ENCODE measurements around the gene SSH2.
"Not testable (repeated sequence)": the region's sequence is repeated elsewhere in the genome, so short reads cannot be mapped to it uniquely, and the experiment has no call there.

SSH2 gene

DNA sequence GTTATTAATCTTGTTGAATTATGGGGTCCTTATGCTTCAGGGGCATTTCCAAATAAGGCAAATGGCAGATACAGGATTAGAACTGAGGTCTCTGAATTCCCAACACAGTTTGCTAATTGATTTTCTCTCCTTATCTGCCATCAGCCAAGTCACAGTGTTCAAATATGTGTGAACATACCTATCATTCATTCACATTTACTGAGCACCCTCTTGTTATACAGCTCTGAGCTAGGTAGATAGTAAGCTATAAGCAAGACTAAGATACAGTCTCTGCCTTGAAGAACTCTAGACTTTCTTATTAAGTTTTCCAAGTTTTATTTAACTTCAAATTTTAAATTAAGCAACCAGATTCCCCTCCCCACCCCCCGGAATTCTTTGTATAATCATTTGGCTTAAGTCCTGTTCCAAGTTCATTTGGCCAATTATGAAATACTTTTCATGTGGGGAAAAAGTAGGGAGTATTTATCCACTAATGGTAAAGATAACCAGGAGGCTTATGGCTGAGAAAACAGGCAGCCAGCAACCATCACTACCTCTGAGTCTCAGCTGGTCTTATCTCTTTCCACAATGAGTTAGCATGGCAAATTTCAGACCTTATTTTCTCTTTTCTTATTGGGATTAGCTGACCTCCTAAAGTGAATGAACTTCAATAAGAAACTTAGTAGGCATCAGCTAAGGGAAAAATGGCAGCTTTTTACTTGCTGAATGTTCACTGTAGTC lies 275.9 kb downstream of the SSH2 start:
- DNase-seq: no peak

DNA sequence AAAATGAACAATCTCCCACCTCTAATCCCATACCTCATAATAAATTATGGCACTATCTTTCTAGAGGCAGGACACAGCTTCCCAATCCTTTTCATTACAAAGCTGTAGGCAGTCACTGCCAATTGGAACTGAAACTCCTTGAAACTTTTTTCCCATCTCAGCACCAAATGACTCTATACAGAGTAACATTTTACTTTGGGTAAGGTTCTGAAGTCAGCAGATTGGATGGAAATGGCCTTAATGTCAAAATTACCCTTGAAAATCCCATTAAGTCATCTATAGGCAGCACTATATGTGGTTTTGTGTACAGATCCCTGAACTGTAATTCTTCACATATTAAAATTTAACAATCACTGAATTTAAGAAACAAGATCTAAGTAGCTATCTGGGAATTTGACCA lies 277.1 kb downstream of the SSH2 start:
- no peak for DNase-seq

- not testable (repeated sequence) for DNase-seq
Measured at GRCh38 chr17:29651913-29652312, 278.1 kb downstream of the SSH2 start.

DNA sequence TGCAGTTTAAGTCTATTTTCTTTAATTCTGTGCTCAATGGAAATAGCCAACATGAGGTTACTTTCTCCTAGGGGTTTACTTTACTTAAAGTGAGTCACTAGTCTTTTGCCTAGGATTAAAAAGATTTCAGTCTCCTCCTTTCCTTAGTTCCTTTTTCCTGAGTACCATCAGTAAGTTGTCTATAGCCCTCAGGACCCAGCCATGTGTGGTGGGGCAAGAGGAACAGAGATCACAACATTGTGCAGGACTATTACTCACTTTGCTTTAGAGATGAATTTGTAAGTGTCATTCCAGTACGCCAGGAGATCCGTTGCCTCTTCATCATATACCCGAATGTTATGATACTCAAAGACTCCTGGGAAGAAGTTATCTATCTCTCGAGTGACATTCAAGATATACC lies 279.6 kb downstream of the SSH2 start:
- DNase-seq: no peak

DNA sequence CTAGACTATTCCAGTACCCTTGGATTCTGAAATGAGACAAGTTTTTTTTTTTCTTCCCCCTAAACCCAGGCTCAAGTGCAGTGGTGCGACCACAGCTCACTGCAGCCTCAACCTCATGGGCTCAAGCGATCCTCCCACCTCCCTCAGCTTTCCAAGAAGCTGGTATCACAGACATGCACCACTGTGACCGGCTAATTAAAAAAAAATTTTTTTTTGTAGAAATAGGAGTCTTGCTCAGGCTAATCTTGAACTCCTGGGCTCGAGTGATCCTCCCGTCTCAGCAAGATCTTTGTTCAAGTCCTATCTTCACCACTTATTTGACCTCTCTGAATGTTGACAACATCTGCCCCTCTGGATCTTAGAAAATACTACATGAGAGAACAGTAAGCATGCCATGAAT lies 280.7 kb downstream of the SSH2 start:
- DNase-seq: no peak

- DNase-seq: no peak
Measured at GRCh38 chr17:29648005-29648404, 282.0 kb downstream of the SSH2 start.

GRCh38 chr17:29645515-29646051 lies 284.4 kb downstream of the SSH2 start:
- DNase-seq: no peak

DNA sequence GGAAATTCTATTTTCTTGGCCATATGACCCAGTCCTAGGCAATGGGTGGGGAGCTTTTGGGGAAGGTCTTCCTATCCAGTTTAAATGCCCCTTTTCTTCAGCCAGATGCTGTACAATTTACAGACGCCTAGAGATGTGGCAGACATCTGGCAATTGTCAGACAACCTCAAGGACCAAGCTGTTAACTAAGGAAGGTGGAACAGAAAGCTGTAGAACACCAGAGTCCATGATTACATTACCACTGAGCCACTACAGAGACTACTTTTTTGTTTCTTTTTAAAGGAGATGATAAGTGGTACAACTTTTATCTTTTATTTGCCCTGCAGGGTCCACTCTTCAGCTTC lies 286.2 kb downstream of the SSH2 start:
- no peak for DNase-seq

GRCh38 chr17:29642171-29642611 lies 287.8 kb downstream of the SSH2 start:
- DNase-seq: no peak

- no peak for DNase-seq
Measured at GRCh38 chr17:29640981-29641642, 288.9 kb downstream of the SSH2 start.

GRCh38 chr17:29640413-29640812 lies 289.6 kb downstream of the SSH2 start:
- no peak for DNase-seq

DNA sequence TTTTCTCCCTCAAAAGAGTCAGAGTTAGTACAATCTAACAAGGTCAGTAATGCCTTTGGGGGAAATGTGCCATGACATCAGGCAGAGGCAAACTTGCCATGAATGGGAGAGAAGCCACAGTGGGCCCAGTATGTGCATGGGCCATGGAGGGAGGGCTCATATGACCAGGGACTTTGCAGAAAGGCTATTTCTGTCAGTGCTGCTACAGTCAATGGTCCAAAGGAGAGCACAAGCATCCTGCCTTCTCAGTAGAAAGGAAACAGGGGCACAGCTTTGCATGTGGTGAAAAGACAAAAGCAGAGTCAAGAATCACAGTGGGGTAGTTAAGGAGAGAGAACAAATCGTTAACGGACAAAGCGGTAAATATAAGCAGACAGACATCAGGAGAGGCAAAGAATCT lies 296.1 kb downstream of the SSH2 start:
- no peak for DNase-seq

DNA sequence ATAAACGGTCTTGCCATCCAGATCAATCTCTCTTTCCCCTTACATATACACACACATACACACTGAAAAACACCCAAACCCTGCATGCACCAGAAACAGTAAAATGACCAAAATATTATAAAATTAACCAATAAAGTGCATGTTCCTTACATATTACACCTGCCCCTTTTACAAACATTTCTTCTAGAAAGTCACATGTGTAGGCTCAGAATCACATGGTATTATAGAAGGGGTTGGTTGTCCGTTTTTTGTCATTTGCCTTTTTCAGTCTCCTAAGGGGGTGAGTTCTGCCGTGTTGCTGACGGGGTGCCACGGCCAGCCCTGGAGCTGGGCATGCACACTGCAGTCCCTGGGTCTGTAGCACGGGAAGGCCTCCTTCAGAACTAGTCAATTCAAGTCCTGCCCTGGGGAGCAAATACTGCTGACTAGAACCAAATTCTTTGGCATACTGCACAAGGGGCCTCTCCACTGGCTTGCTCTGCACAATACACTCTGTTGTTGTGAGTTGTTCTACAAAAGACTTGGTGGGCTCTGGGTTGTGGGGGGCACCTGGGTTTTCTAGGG lies 299.3 kb downstream of the SSH2 start:
- DNase-seq: no peak

GRCh38 chr17:29629839-29630238 lies 300.2 kb downstream of the SSH2 start:
- no peak for DNase-seq

- no peak for DNase-seq
Measured at GRCh38 chr17:29628644-29629043, 301.4 kb downstream of the SSH2 start.

- DNase-seq: no peak
Measured at GRCh38 chr17:29627951-29628350, 302.1 kb downstream of the SSH2 start.

DNA sequence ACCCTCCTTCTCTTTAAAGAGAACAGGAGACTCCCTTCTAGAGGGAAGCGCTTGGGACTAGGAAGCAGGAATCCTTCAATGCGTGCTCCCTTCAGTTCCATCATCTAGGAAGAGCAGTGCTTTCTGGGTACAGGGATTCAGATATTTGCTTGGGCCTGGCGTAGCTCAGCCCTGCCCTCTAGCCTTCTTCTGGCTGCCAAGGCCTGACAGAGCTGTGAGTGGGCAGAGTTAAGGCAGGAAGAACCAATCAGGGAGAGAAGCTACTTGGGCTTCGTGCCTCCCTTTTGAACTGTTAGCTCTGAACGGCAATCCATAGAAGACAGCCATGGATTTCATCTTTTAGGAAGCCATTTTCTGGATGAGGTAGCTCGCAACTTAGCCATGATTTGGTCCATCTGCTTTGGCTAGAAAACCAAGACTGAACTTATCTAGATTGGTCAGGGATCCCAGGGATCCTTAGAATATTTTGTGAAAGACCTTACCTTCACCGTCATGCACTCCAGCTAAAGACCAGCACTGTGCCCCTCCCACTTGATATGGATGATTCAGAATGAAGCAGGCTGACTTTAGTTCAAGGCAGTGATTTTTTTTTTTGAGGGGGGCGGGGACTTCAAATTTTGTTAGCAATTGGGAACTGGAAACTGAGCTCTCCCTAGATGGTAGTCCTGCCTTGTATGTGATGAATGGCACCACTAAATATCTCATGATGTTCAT lies 304.8 kb downstream of the SSH2 start:
- no peak for DNase-seq

DNA sequence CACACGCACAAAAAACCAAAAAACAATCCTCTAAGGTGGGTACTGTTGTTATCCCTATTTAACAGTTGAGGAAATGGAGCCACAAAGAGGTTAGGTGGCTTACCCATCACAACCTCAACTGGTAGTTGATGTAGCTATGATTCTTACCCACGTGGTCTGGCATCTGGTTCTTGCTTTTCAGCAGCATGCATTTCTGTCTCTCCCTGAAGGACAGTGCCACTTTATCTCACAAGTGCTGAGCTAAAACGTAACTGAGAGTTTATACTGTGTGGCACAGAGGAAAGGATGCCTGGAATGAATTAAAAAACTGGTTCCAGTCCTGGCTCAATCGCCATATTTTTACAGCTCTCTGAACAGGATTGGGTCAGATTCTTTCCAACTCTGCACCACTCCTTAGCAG lies 305.4 kb downstream of the SSH2 start:
- peak; percentile 28 for DNase-seq

GRCh38 chr17:29623283-29623647 lies 306.8 kb downstream of the SSH2 start:
- no peak for DNase-seq

- peak; percentile 61 for DNase-seq
Measured at GRCh38 chr17:29622337-29623282, 307.4 kb downstream of the SSH2 start, which contains the start of gene CORO6. TSS of gene CORO6 (minus strand) at chr17:29622912. CDS start at chr17:29621421, 1,491 bp downstream.

GRCh38 chr17:29621751-29622194 lies 308.3 kb downstream of the SSH2 start:
- DNase-seq: no peak
